ENCODE measurements around the gene BEND5.

BEND5 gene

DNA sequence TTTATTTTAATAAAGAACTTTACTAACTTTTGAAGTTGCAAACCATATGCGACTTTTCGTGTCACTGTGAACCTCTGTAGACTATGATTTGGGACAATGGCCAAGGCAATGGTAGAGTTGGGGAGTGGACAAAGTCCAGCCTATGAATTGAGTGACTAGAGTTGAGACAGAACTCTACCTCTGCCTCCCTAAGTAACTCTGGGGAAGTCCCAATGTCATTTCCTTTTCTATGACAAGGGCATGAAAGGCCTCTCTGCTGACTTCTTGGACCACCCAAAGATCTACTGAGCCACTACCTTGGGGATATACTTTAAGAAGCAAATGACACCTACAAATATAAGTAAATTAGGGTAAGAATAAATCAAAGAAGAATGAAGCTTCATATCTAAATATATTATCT lies 19.3 kb downstream of the BEND5 start:
- TF ChIP-seq, protein P1, sequence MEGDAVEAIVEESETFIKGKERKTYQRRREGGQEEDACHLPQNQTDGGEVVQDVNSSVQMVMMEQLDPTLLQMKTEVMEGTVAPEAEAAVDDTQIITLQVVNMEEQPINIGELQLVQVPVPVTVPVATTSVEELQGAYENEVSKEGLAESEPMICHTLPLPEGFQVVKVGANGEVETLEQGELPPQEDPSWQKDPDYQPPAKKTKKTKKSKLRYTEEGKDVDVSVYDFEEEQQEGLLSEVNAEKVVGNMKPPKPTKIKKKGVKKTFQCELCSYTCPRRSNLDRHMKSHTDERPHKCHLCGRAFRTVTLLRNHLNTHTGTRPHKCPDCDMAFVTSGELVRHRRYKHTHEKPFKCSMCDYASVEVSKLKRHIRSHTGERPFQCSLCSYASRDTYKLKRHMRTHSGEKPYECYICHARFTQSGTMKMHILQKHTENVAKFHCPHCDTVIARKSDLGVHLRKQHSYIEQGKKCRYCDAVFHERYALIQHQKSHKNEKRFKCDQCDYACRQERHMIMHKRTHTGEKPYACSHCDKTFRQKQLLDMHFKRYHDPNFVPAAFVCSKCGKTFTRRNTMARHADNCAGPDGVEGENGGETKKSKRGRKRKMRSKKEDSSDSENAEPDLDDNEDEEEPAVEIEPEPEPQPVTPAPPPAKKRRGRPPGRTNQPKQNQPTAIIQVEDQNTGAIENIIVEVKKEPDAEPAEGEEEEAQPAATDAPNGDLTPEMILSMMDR (IDR thresholded peaks at IDR 0.05; ENCODE audit: low read depth, low read length, missing control alignments): no peak
- no peak for DNase-seq (ENCODE audit: extremely low read depth, low read depth)
- H3K4me3 ChIP-seq (replicated peaks; ENCODE audit: low read depth, low read length): no peak overlapping the region

DNA sequence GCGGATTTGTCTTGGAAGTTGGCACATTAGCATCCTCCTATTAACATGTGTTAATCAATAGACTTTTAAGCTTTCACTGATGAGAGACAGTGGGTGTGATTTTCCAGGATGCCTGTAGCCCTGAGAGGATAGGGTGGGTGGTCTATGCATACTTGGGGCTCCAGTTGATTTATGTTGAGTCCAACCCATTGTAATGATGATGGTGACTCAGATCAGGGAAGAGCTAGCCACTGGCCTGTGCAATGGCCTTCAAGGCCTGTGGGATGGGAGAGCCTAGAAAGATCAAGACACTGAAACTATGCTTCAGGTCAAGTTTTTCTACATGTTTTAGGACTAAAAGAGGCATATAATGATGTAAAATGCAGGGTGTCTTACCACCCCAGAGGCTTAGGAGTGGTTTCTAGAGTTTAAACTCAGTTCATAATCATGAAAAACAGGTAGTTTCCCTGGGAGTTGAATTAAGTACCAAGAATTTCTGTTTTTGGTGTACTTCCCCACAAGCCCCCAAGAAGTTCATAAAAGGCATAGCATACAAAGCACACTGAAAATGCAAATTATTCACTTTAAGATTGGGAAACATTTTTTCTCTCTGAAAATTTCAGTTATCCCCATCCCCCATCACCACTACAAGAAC lies 19.9 kb downstream of the BEND5 start:
- TF ChIP-seq, protein P1 (IDR thresholded peaks at IDR 0.05; ENCODE audit: low read depth, low read length, missing control alignments): no peak
- no peak overlapping the region for H3K4me3 ChIP-seq (replicated peaks; ENCODE audit: low read depth, low read length)

DNA sequence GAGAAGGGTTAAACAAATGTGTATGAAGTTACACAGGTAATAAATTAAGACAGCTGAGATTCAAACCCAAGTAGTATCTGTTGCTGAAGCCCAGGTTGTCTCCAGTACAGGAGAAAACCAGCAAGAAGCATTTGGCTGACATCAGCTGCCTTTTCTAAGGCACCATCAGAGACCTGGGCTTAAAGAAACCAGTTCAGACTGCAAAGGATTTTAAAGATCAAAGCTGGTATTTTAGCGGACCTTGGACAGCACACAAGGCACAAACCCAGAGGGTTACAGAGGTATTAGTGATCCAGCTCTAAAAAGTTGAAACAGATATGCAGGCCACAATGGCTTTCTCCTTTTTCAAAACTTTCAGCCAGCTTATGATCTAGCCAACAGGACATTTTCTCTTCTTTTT lies 23.4 kb downstream of the BEND5 start:
- DNase-seq (ENCODE audit: extremely low read depth, low read depth): no peak
- H3K4me3 ChIP-seq (replicated peaks; ENCODE audit: low read depth, low read length): no peak overlapping the region
- TF ChIP-seq, protein P1 (IDR thresholded peaks at IDR 0.05; ENCODE audit: low read depth, low read length, missing control alignments): no peak

More for the DNA sequence above, 19.9 kb downstream of the BEND5 start:
- DNase-seq (ENCODE audit: extremely low read depth, low read depth): no peak

DNA sequence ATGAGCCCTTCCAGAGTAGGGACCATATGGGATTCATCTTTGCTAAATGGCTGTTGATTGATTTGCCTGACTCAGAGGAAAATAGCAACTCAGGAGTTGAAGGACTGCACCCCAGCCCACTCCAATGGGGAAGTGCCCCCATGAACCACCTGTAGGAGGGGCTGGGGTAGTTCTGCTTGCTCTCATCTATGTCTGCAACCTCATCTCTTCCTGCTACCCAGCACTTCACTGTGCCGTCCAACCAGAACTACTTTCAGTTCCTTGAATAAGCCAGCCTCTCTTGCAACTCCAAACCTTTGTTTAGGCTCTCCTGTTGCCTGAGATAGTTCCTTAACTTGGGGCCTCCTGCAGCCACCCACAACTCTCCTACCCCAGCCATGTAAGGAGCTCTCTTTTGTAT lies 26.6 kb downstream of the BEND5 start:
- DNase-seq (ENCODE audit: extremely low read depth, low read depth): no peak
- TF ChIP-seq, protein P1 (IDR thresholded peaks at IDR 0.05; ENCODE audit: low read depth, low read length, missing control alignments): no peak

DNA sequence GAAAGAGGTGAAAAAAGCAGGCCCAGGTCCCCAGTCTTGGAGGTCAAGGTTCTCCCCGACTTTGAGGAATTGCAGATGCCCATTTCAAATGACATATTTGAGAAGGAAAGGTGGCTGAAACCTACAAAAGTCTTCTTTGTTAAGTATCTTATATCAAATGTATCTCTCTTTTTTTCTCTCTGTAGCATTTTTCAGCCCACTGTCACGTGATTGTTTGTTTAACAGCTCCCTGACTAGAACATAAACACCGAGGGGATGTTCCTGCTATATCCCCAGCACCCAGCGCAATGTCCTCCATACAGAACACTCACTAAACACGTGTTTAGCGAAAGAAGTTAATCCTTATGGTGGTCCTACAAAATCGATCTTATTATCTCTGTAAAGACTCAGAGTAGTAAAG lies 27.6 kb downstream of the BEND5 start:
- no peak for DNase-seq (ENCODE audit: extremely low read depth, low read depth)
- TF ChIP-seq, protein P1 (IDR thresholded peaks at IDR 0.05; ENCODE audit: low read depth, low read length, missing control alignments): no peak

More for the DNA sequence above, 26.6 kb downstream of the BEND5 start:
- no peak overlapping the region for H3K4me3 ChIP-seq (replicated peaks; ENCODE audit: low read depth, low read length)

DNA sequence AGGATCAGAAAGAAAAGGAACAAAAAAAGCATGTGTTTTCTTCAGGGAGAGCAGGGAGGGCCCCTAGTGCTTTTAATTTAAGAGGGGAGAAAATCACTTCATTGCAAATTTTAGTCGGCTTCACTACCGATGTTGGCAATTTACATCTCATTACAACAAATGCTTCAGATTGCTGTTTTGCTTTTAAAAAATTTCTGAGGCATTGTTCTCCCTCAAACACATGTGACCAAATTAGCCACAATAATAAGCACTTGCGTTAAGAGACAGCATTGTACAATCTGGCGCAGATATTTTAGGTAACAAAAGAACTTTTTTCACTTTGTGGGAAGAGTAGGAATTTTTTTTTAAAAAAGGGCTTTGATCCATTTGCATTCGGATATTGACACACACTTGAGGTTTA lies 29.8 kb downstream of the BEND5 start:
- no peak for DNase-seq (ENCODE audit: extremely low read depth, low read depth)
- TF ChIP-seq, protein P1 (IDR thresholded peaks at IDR 0.05; ENCODE audit: low read depth, low read length, missing control alignments): no peak
- no peak overlapping the region for H3K4me3 ChIP-seq (replicated peaks; ENCODE audit: low read depth, low read length)

More for the DNA sequence above, 27.6 kb downstream of the BEND5 start:
- no peak overlapping the region for H3K4me3 ChIP-seq (replicated peaks; ENCODE audit: low read depth, low read length)

DNA sequence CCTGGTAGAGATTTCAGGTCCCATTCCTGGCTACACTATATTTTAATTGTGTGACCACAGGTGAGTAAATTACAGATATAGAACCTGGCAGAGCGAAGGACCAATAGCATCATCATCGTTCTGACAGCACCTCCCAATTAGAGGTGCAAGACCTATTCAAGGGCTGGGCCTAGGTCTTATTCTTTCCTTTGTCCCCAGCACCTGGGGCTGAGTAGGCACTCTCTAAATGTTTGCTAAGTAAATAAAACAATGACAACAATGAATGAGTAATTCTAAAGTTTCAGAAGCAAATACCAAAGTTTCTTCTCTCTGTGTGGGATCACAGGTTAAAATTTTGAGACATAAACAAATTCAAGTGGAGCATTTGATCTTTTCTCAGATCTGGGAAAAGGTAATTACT lies 32.7 kb downstream of the BEND5 start:
- DNase-seq (ENCODE audit: extremely low read depth, low read depth): no peak
- TF ChIP-seq, protein P1 (IDR thresholded peaks at IDR 0.05; ENCODE audit: low read depth, low read length, missing control alignments): no peak
- H3K4me3 ChIP-seq (replicated peaks; ENCODE audit: low read depth, low read length): no peak overlapping the region
